ENCODE measurements around the gene COL6A2.

COL6A2 gene

GRCh38 chr21:46081862-46082712, 15.8 kb upstream of the COL6A2 start:
- H3K79me2 ChIP-seq (ENCODE audit: control insufficient read depth, low read length), result no peaks in the 10 kb centered on the region
- no peak overlapping the region for H3K4me3 ChIP-seq (ENCODE audit: low read length)
- no peaks in the 10 kb centered on the region for H3K36me3 ChIP-seq (ENCODE audit: control insufficient read depth, low read length)
- no peaks in the 10 kb centered on the region for H4K20me1 ChIP-seq (ENCODE audit: control insufficient read depth, insufficient read depth, low read depth, low read length)
- H3K4me1 ChIP-seq (ENCODE audit: control insufficient read depth, low read length), result no peaks in the 10 kb centered on the region
- H3K27me3 ChIP-seq (ENCODE audit: control insufficient read depth, low read length), result no peaks in the 10 kb centered on the region
- H3F3A ChIP-seq (ENCODE audit: control insufficient read depth, insufficient read depth), result no peaks in the 10 kb centered on the region
- H3K27ac ChIP-seq (ENCODE audit: low read depth, low read length), result no peak overlapping the region
- no peak for TF ChIP-seq CTCF (IDR thresholded peaks at IDR 0.05; ENCODE audit: low read depth, low read length, poor library complexity, severe bottlenecking)
- no peak for TF ChIP-seq EZH2phosphoT487 (IDR thresholded peaks at IDR 0.05; ENCODE audit: borderline replicate concordance, low read length)
- H3K4me2 ChIP-seq (ENCODE audit: low read length), result no peak overlapping the region
- peaks cover 41% of the 10 kb centered on the region; the same call in 1 of the 2 replicates for H3K9me3 ChIP-seq (ENCODE audit: control insufficient read depth, insufficient read depth, low read length)
- H3K9me2 ChIP-seq (replicated peaks; ENCODE audit: control insufficient read depth, low read length), result no peaks in the 10 kb centered on the region

- no peaks in the 10 kb centered on the region for H3K27me3 ChIP-seq (ENCODE audit: control insufficient read depth, low read length)
- H3K4me3 ChIP-seq (ENCODE audit: low read length), result no peak overlapping the region
- no peaks in the 10 kb centered on the region for H4K20me1 ChIP-seq (ENCODE audit: control insufficient read depth, insufficient read depth, low read depth, low read length)
- H3K79me2 ChIP-seq (ENCODE audit: control insufficient read depth, low read length), result no peaks in the 10 kb centered on the region
- no peak overlapping the region for H3K4me2 ChIP-seq (ENCODE audit: low read length)
- no peaks in the 10 kb centered on the region for H3K9me2 ChIP-seq (replicated peaks; ENCODE audit: control insufficient read depth, low read length)
- no peaks in the 10 kb centered on the region for H3F3A ChIP-seq (ENCODE audit: control insufficient read depth, insufficient read depth)
- H3K9me3 ChIP-seq (ENCODE audit: control insufficient read depth, insufficient read depth, low read length), result peaks cover 41% of the 10 kb centered on the region; the same call in 1 of the 2 replicates
- TF ChIP-seq CTCF (IDR thresholded peaks at IDR 0.05; ENCODE audit: low read depth, low read length, poor library complexity, severe bottlenecking), result no peak
- no peak for TF ChIP-seq EZH2phosphoT487 (IDR thresholded peaks at IDR 0.05; ENCODE audit: borderline replicate concordance, low read length)
- no peaks in the 10 kb centered on the region for H3K36me3 ChIP-seq (ENCODE audit: control insufficient read depth, low read length)
- no peaks in the 10 kb centered on the region for H3K4me1 ChIP-seq (ENCODE audit: control insufficient read depth, low read length)
- no peak overlapping the region for H3K27ac ChIP-seq (ENCODE audit: low read depth, low read length)
Measured at GRCh38 chr21:46082713-46082962, 15.3 kb upstream of the COL6A2 start.

GRCh38 chr21:46082963-46083790, 14.7 kb upstream of the COL6A2 start:
- Histone ChIP-seq H3K79me2 (ENCODE audit: control insufficient read depth, low read length) (no peaks in the 10 kb centered on the region), H4K20me1 (ENCODE audit: control insufficient read depth, insufficient read depth, low read depth, low read length) (no peaks in the 10 kb centered on the region), H3K4me1 (ENCODE audit: control insufficient read depth, low read length) (no peaks in the 10 kb centered on the region), H3K4me3 (ENCODE audit: low read length) (no peak overlapping the region), H3K9me2 (replicated peaks; ENCODE audit: control insufficient read depth, low read length) (no peaks in the 10 kb centered on the region), H3K9me3 (ENCODE audit: control insufficient read depth, insufficient read depth, low read length) (peaks cover 43% of the 10 kb centered on the region), H3F3A (ENCODE audit: control insufficient read depth, insufficient read depth) (no peaks in the 10 kb centered on the region), H3K4me2 (ENCODE audit: low read length) (no peak overlapping the region), H3K27ac (ENCODE audit: low read depth, low read length) (no peak overlapping the region), H3K36me3 (ENCODE audit: control insufficient read depth, low read length) (no peaks in the 10 kb centered on the region), H3K27me3 (ENCODE audit: control insufficient read depth, low read length) (no peaks in the 10 kb centered on the region)
- TF ChIP-seq CTCF (IDR thresholded peaks at IDR 0.05; ENCODE audit: low read depth, low read length, poor library complexity, severe bottlenecking) (no peak), EZH2phosphoT487 (IDR thresholded peaks at IDR 0.05; ENCODE audit: borderline replicate concordance, low read length) (no peak)

Data from DOHH2 (cell line).